GM23338 (cell line): ENCODE data around the gene PPP2R2D.

Experiments used
- CREB1 ChIP-seq: fragments of 250-450 bp; sonication (Bioruptor Pico); IDR thresholded peaks from 2 replicates; pipeline ENCODE4 v1.5.0; 2020; ENCODE audit warnings: low read depth, mild to moderate bottlenecking, moderate library complexity
- CTCF ChIP-seq, 2 experiments: fragments of 200-600 bp in 1 of 2; sonication (generic) in 1 of 2; conservative IDR thresholded peaks; 2 replicates each; pipeline versions ENCODE4 v1.5.1 to v1.6.1; 2016 to 2017; ENCODE audit warnings: antibody characterized with exemption in 2 of 2, low read depth in 2 of 2, mild to moderate bottlenecking in 2 of 2, moderate library complexity in 1 of 2
- ETS1 ChIP-seq: IDR thresholded peaks from 2 replicates; pipeline ENCODE4 v1.6.1; 2016; ENCODE audit warnings: antibody characterized with exemption
- EZH2 ChIP-seq: fragments of 200-600 bp; sonication (generic); IDR thresholded peaks from one replicate; pipeline ENCODE4 v1.8.0; 2017; ENCODE audit warnings: antibody characterized with exemption, mild to moderate bottlenecking, low read depth; ENCODE audit not compliant: unreplicated experiment
- EZH2phosphoT487 ChIP-seq: fragments of 200-600 bp; sonication (generic); IDR thresholded peaks from one replicate; pipeline ENCODE4 v1.8.1; 2018; ENCODE audit warnings: antibody characterized with exemption; ENCODE audit not compliant: unreplicated experiment
- JUNB ChIP-seq: IDR thresholded peaks from one replicate; pipeline ENCODE4 v1.6.1; 2016; ENCODE audit warnings: antibody characterized with exemption; ENCODE audit not compliant: unreplicated experiment
- POLR2AphosphoS5 ChIP-seq: IDR thresholded peaks from 2 replicates; pipeline ENCODE4 v1.6.1; 2016; ENCODE audit warnings: antibody characterized with exemption, low read depth
- REST ChIP-seq: IDR thresholded peaks from one replicate; pipeline ENCODE4 v1.6.1; 2018; ENCODE audit warnings: antibody characterized with exemption; ENCODE audit not compliant: unreplicated experiment
- ZNF331 ChIP-seq: fragments of 250-450 bp; sonication (Bioruptor Pico); IDR thresholded peaks from 2 replicates; pipeline ENCODE4 v1.5.0; 2020; ENCODE audit warnings: low read depth, mild to moderate bottlenecking, moderate library complexity

GRCh38 chr10:131925011-131925649, 24.3 kb downstream of the PPP2R2D start:
- TF ChIP-seq CTCF (conservative IDR thresholded peaks at IDR 0.05; ENCODE audit: low read depth in 2 of 2), result no peak
- no peak for TF ChIP-seq ETS1
- no peak for TF ChIP-seq CREB1
- no peak for TF ChIP-seq EZH2phosphoT487
- no peak for TF ChIP-seq EZH2
- TF ChIP-seq POLR2AphosphoS5, result no peak
- TF ChIP-seq REST, result no peak
- no peak for TF ChIP-seq ZNF331 (CRISPR knock-in tag)
- no peak for TF ChIP-seq JUNB
